ENCODE data around the gene ABHD16B. TPM values are rescaled to one million over a fixed set of nuclear protein-coding genes. Genes with fewer than 3 reads are reported as not detected.

Gene ABHD16B
- total RNA-seq, 2 donors from 2014 or later: not detected

GRCh38 chr20:63822276-63822696, 39.0 kb upstream of the ABHD16B start:
- DNase-seq: no peak
- TF ChIP-seq, protein P1, sequence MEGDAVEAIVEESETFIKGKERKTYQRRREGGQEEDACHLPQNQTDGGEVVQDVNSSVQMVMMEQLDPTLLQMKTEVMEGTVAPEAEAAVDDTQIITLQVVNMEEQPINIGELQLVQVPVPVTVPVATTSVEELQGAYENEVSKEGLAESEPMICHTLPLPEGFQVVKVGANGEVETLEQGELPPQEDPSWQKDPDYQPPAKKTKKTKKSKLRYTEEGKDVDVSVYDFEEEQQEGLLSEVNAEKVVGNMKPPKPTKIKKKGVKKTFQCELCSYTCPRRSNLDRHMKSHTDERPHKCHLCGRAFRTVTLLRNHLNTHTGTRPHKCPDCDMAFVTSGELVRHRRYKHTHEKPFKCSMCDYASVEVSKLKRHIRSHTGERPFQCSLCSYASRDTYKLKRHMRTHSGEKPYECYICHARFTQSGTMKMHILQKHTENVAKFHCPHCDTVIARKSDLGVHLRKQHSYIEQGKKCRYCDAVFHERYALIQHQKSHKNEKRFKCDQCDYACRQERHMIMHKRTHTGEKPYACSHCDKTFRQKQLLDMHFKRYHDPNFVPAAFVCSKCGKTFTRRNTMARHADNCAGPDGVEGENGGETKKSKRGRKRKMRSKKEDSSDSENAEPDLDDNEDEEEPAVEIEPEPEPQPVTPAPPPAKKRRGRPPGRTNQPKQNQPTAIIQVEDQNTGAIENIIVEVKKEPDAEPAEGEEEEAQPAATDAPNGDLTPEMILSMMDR (IDR thresholded peaks at IDR 0.05): no peak
- no peaks in the 10 kb centered on the region for H3K4me1 ChIP-seq
- intact Hi-C loops (cut with DNase I): no loop called here
- no peaks in the 10 kb centered on the region for H3K27me3 ChIP-seq
- H3K9me3 ChIP-seq: no peaks in the 10 kb centered on the region
- H3K9ac ChIP-seq (ENCODE audit: low read depth in 2 of 2, low read length in 2 of 2): no peak overlapping the region
- H3K36me3 ChIP-seq: no peaks in the 10 kb centered on the region
- H3K4me3 ChIP-seq: no peak overlapping the region
- no peak overlapping the region for H3K27ac ChIP-seq

GRCh38 chr20:63823691-63824311, 37.5 kb upstream of the ABHD16B start:
- Histone ChIP-seq H3K4me1 (no peaks in the 10 kb centered on the region), H3K36me3 (no peaks in the 10 kb centered on the region), H3K27me3 (peaks cover 3% of the 10 kb centered on the region), H3K9ac (ENCODE audit: low read depth in 2 of 2, low read length in 2 of 2) (no peak overlapping the region), H3K9me3 (no peaks in the 10 kb centered on the region), H3K4me3 (no peak overlapping the region), H3K27ac (no peak overlapping the region)
- intact Hi-C loops (cut with DNase I): no loop called here
- TF ChIP-seq, protein P1 (IDR thresholded peaks at IDR 0.05): no peak
- no peak for DNase-seq

GRCh38 chr20:63825331-63826118, 35.8 kb upstream of the ABHD16B start:
- H3K27ac ChIP-seq: no peak overlapping the region
- peaks cover 16% of the 10 kb centered on the region for H3K27me3 ChIP-seq
- TF ChIP-seq, protein P1 (IDR thresholded peaks at IDR 0.05): no peak
- no peaks in the 10 kb centered on the region for H3K9me3 ChIP-seq
- H3K4me3 ChIP-seq: no peak overlapping the region
- no peak overlapping the region for H3K9ac ChIP-seq (ENCODE audit: low read depth in 2 of 2, low read length in 2 of 2)
- no peaks in the 10 kb centered on the region for H3K36me3 ChIP-seq
- H3K4me1 ChIP-seq: no peaks in the 10 kb centered on the region
- no peak for DNase-seq
- intact Hi-C loops (cut with DNase I): no loop called here

- H3K9me3 ChIP-seq: no peaks in the 10 kb centered on the region
- intact Hi-C loops (cut with DNase I): no loop called here
- H3K9ac ChIP-seq (ENCODE audit: low read depth in 2 of 2, low read length in 2 of 2): no peak overlapping the region
- no peak for DNase-seq
- H3K4me3 ChIP-seq: no peak overlapping the region
- H3K27ac ChIP-seq: no peak overlapping the region
- H3K27me3 ChIP-seq: peaks cover 16% of the 10 kb centered on the region
- no peaks in the 10 kb centered on the region for H3K4me1 ChIP-seq
- TF ChIP-seq, protein P1 (IDR thresholded peaks at IDR 0.05): no peak
- no peaks in the 10 kb centered on the region for H3K36me3 ChIP-seq
These were observed 34.5 kb upstream of the ABHD16B start for GRCh38 chr20:63826753-63827152.

- Histone ChIP-seq H3K4me1 (no peaks in the 10 kb centered on the region), H3K27me3 (peaks cover 23% of the 10 kb centered on the region), H3K27ac (no peak overlapping the region), H3K4me3 (no peak overlapping the region), H3K36me3 (no peaks in the 10 kb centered on the region), H3K9ac (ENCODE audit: low read depth in 2 of 2, low read length in 2 of 2) (no peak overlapping the region), H3K9me3 (no peaks in the 10 kb centered on the region)
- TF ChIP-seq, protein P1 (IDR thresholded peaks at IDR 0.05): no peak
- intact Hi-C loops (cut with DNase I): no loop called here
- no peak for DNase-seq
These were observed 33.2 kb upstream of the ABHD16B start for GRCh38 chr20:63828124-63828523.

Data from colonic mucosa (tissue), 4 donors.